Tibial artery (tissue), 4 donors: ENCODE data around the gene CDKL5.
"Not testable (repeated sequence)": the region's sequence is repeated elsewhere in the genome, so short reads cannot be mapped to it uniquely, and the experiment has no call there.

Experiments used
- DNase-seq, 2 donors: peaks; one replicate each; pipeline ENCODE4 v3.0.0-alpha.2; 2019
- H3K27ac ChIP-seq, 2 donors: fragments of 200-600 bp; sonication (generic) in 1 of 2; 1 replicate in 1 of 2; 2 replicates in 1 of 2; pipeline ENCODE4 v1.5.1; 2018 to 2019; ENCODE audit warnings: mild to moderate bottlenecking in 1 of 2
- H3K27me3 ChIP-seq, 2 donors: fragments of 200-600 bp; sonication (generic) in 1 of 2; one replicate each; pipeline versions ENCODE4 v1.5.1 to v1.6.0; 2016 to 2019
- H3K36me3 ChIP-seq, 3 donors: fragments of 200-600 bp; sonication (generic) in 2 of 3; one replicate each; pipeline ENCODE4 v1.5.1; 2016 to 2019; ENCODE audit warnings: mild to moderate bottlenecking in 2 of 3
- H3K4me1 ChIP-seq, 4 donors: fragments of 200-600 bp; sonication (generic) in 2 of 4; 1 replicate in 3 of 4; 2 replicates in 1 of 4; pipeline ENCODE4 v1.5.1; 2016 to 2019
- H3K4me3 ChIP-seq, 2 donors: fragments of 200-600 bp; sonication (generic) in 1 of 2; 1 replicate in 1 of 2; 2 replicates in 1 of 2; pipeline ENCODE4 v1.5.1; 2018 to 2019; ENCODE audit warnings: mild to moderate bottlenecking in 2 of 2
- H3K9me3 ChIP-seq, 3 donors: fragments of 200-600 bp; sonication (generic) in 1 of 3; one replicate each; pipeline ENCODE4 v1.5.1; 2016 to 2019
- CTCF ChIP-seq, 2 experiments: fragments of 200-600 bp in 1 of 2; fragments of 450-650 bp in 1 of 2; IDR thresholded peaks; one replicate each; pipeline ENCODE4 v1.5.1; 2017 to 2019; ENCODE audit warnings: antibody characterized with exemption in 2 of 2, mild to moderate bottlenecking in 1 of 2, moderate library complexity in 1 of 2
- intact Hi-C: fragments of 100-400 bp; cut with DNase I; formaldehyde crosslinking; loops from one replicate; pipeline ENCODE4 v1.15.0; 2023; ENCODE audit warnings: low total_unique reads

CDKL5 gene

GRCh38 chrX:18422886-18423285 is 2.5 kb upstream of the CDKL5 start:
- Histone ChIP-seq H3K9me3 (no peaks in the 10 kb centered on the region), H3K27me3 (no peaks in the 10 kb centered on the region), H3K27ac (peak overlapping the region; percentile 55 to 60), H3K4me1 (peaks cover 0 to 22% (median 3%) of the 10 kb centered on the region in 4 donors), H3K36me3 (no peaks in the 10 kb centered on the region), H3K4me3 (no peak overlapping the region)
- no peak for DNase-seq
- TF ChIP-seq CTCF (IDR thresholded peaks at IDR 0.05) = no peak
- intact Hi-C loops = loop anchor here (10.0 kb wide), 1 partner anchor 252 kb away; the partner anchor contains the start of gene RS1

- TF ChIP-seq CTCF (IDR thresholded peaks at IDR 0.05) = no peak
- intact Hi-C loops = loop anchor here (10.0 kb wide), 1 partner anchor 250 kb away; the partner anchor contains the start of gene RS1
Measured at GRCh38 chrX:18424482-18425198, 768 bp upstream of the CDKL5 start.

GRCh38 chrX:18426004-18426320 is 554 bp downstream of the CDKL5 start:
- Histone ChIP-seq H3K36me3 (no peaks in the 10 kb centered on the region), H3K27me3 (no peaks in the 10 kb centered on the region), H3K27ac (peak overlapping the region; percentile 83), H3K4me1 (peaks cover 0 to 22% (median 3%) of the 10 kb centered on the region in 4 donors), H3K9me3 (no peaks in the 10 kb centered on the region), H3K4me3 (peak overlapping the region; percentile 92 to 93)
- TF ChIP-seq CTCF (IDR thresholded peaks at IDR 0.05) = no peak
- intact Hi-C loops = loop anchor here (10.0 kb wide), 1 partner anchor 249 kb away; the partner anchor contains the start of gene RS1
- DNase-seq = no peak

More at GRCh38 chrX:18424482-18425198, 768 bp upstream of the CDKL5 start:
- H3K36me3 ChIP-seq = no peaks in the 10 kb centered on the region
- H3K9me3 ChIP-seq = no peaks in the 10 kb centered on the region
- peak overlapping the region; percentile 83 for H3K27ac ChIP-seq
- H3K4me1 ChIP-seq = peaks cover 0 to 22% (median 3%) of the 10 kb centered on the region in 4 donors
- H3K4me3 ChIP-seq = peak overlapping the region; percentile 92 to 93
- H3K27me3 ChIP-seq = no peaks in the 10 kb centered on the region
- no peak for DNase-seq

GRCh38 chrX:18428006-18428405 is 2.6 kb downstream of the CDKL5 start:
- Histone ChIP-seq H3K9me3 (no peaks in the 10 kb centered on the region), H3K4me1 (peaks cover 0 to 14% (median 3%) of the 10 kb centered on the region in 4 donors), H3K36me3 (no peaks in the 10 kb centered on the region), H3K27me3 (no peaks in the 10 kb centered on the region), H3K27ac (no peak overlapping the region), H3K4me3 (no peak overlapping the region)
- DNase-seq = no peak
- no peak for TF ChIP-seq CTCF (IDR thresholded peaks at IDR 0.05)
- intact Hi-C loops = loop anchor here (10.0 kb wide), 1 partner anchor 247 kb away; the partner anchor contains the start of gene RS1

GRCh38 chrX:18433288-18433687 is 7.9 kb downstream of the CDKL5 start:
- DNase-seq, intact Hi-C loops, H3K27me3 ChIP-seq, H3K4me3 ChIP-seq, H3K36me3 ChIP-seq, H3K4me1 ChIP-seq, H3K27ac ChIP-seq, H3K9me3 ChIP-seq: not testable (repeated sequence)

- intact Hi-C loops = no loop called here
- no peaks in the 10 kb centered on the region for H3K4me1 ChIP-seq
- no peaks in the 10 kb centered on the region for H3K9me3 ChIP-seq
- no peak for TF ChIP-seq CTCF (IDR thresholded peaks at IDR 0.05)
- no peaks in the 10 kb centered on the region for H3K36me3 ChIP-seq
- no peaks in the 10 kb centered on the region for H3K27me3 ChIP-seq
- no peak overlapping the region for H3K27ac ChIP-seq
- no peak overlapping the region for H3K4me3 ChIP-seq
- no peak for DNase-seq
Measured at GRCh38 chrX:18434896-18435295, 9.5 kb downstream of the CDKL5 start.
